GM23338 (cell line): ENCODE data around the gene OPN1SW. TPM values are rescaled to one million over a fixed set of nuclear protein-coding genes. Genes with fewer than 3 reads are reported as not detected.

Experiments
- CTCF ChIP-seq, 2 experiments: fragments of 200-600 bp in 1 of 2; sonication (generic) in 1 of 2; conservative IDR thresholded peaks; 2 replicates each; pipeline versions ENCODE4 v1.5.1 to v1.6.1; 2016 to 2017; ENCODE audit warnings: antibody characterized with exemption in 2 of 2, low read depth in 2 of 2, mild to moderate bottlenecking in 2 of 2, moderate library complexity in 1 of 2
- ETS1 ChIP-seq: IDR thresholded peaks from 2 replicates; pipeline ENCODE4 v1.6.1; 2016; ENCODE audit warnings: antibody characterized with exemption
- EZH2 ChIP-seq: fragments of 200-600 bp; sonication (generic); IDR thresholded peaks from one replicate; pipeline ENCODE4 v1.8.0; 2017; ENCODE audit warnings: antibody characterized with exemption, mild to moderate bottlenecking, low read depth; ENCODE audit not compliant: unreplicated experiment
- STAT1 ChIP-seq: IDR thresholded peaks from one replicate; pipeline ENCODE4 v1.6.1; 2016; ENCODE audit warnings: antibody characterized with exemption; ENCODE audit not compliant: unreplicated experiment
- ZNF462 ChIP-seq: fragments of 250-450 bp; sonication (Bioruptor Pico); IDR thresholded peaks from 2 replicates; pipeline ENCODE4 v1.5.0; 2020; ENCODE audit warnings: mild to moderate bottlenecking, moderate library complexity
- polyA plus RNA-seq: library from polyadenylated mRNA; unstranded; fragments of >200 nt; fragmentation: Nextera tagmentation; extraction: Ambion mirVana; gene quantifications from 2 replicates; pipeline ENCODE4 v1.2.1, GENCODE V29; 2016
- total RNA-seq: library from RNA; depleted of rRNA; stranded (reverse); fragments of >200 nt; shearing (Covaris generic); gene quantifications from 2 replicates; pipeline ENCODE4 v1.2.3, GENCODE V29; 2014

The OPN1SW gene
- total and polyA plus RNA-seq, 2 experiments from 2014 or later: 0.50 TPM; not detected in 1

GRCh38 chr7:128755819-128756476, 19.6 kb downstream of the OPN1SW start (continued):
- TF ChIP-seq CTCF (conservative IDR thresholded peaks at IDR 0.05; ENCODE audit: low read depth in 2 of 2) (no peak), ETS1 (no peak), EZH2 (no peak), STAT1 (no peak), ZNF462 (no peak)
